Liver (tissue), 3 donors: Measurements from ENCODE around the gene TRMT44.
"Not testable (repeated sequence)": the region's sequence is repeated elsewhere in the genome, so short reads cannot be mapped to it uniquely, and the experiment has no call there.

Experiments used
- ATF3 ChIP-seq: IDR thresholded peaks from 2 replicates; pipeline ENCODE4 v1.6.1; 2016; ENCODE audit warnings: antibody characterized with exemption
- CTCF ChIP-seq: fragments of 150-350 bp; IDR thresholded peaks from 2 replicates; pipeline ENCODE4 v1.5.1; 2017; ENCODE audit warnings: improper control_type of control experiment, low read depth, low read length; ENCODE audit not compliant: missing input control
- HNF4G ChIP-seq: IDR thresholded peaks from 2 replicates; pipeline ENCODE4 v1.6.1; 2016; ENCODE audit warnings: antibody characterized with exemption
- RAD21 ChIP-seq, 2 donors: IDR thresholded peaks; 2 replicates each; pipeline ENCODE4 v1.6.1; 2016; ENCODE audit warnings: antibody characterized with exemption in 2 of 2, mild to moderate bottlenecking in 2 of 2
- REST ChIP-seq: IDR thresholded peaks from 2 replicates; pipeline ENCODE4 v1.6.1; 2016; ENCODE audit warnings: antibody characterized with exemption, mild to moderate bottlenecking
- TAF1 ChIP-seq: conservative IDR thresholded peaks from 2 replicates; pipeline ENCODE4 v1.6.1; 2016; ENCODE audit warnings: antibody characterized with exemption, mild to moderate bottlenecking
- donor health status: healthy.
- donor health status: healthy.

GRCh38 chr4:8420151-8420550 is 20.4 kb upstream of the TRMT44 start:
- TF ChIP-seq CTCF; RAD21 (IDR thresholded peaks at IDR 0.05); ATF3; REST; TAF1; HNF4G: not testable (repeated sequence)
